ENCODE data around the gene USP47.

USP47 gene

GRCh38 chr11:11895672-11896071 is 53.9 kb downstream of the USP47 start:
- H3K36me3 ChIP-seq: peaks cover 20% of the 10 kb centered on the region
- no peaks in the 10 kb centered on the region for H3K27me3 ChIP-seq (ENCODE audit: insufficient read depth, low read depth, severe bottlenecking)
- no peak overlapping the region for H3K27ac ChIP-seq
- H3K9me3 ChIP-seq (ENCODE audit: severe bottlenecking): no peaks in the 10 kb centered on the region
- no peak for DNase-seq
- TF ChIP-seq, protein P1, sequence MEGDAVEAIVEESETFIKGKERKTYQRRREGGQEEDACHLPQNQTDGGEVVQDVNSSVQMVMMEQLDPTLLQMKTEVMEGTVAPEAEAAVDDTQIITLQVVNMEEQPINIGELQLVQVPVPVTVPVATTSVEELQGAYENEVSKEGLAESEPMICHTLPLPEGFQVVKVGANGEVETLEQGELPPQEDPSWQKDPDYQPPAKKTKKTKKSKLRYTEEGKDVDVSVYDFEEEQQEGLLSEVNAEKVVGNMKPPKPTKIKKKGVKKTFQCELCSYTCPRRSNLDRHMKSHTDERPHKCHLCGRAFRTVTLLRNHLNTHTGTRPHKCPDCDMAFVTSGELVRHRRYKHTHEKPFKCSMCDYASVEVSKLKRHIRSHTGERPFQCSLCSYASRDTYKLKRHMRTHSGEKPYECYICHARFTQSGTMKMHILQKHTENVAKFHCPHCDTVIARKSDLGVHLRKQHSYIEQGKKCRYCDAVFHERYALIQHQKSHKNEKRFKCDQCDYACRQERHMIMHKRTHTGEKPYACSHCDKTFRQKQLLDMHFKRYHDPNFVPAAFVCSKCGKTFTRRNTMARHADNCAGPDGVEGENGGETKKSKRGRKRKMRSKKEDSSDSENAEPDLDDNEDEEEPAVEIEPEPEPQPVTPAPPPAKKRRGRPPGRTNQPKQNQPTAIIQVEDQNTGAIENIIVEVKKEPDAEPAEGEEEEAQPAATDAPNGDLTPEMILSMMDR (IDR thresholded peaks at IDR 0.05; ENCODE audit: low read depth, low read length): no peak
- no peak overlapping the region for H3K4me3 ChIP-seq (ENCODE audit: low read depth, low read length)

- no peaks in the 10 kb centered on the region for H3K27me3 ChIP-seq (ENCODE audit: insufficient read depth, low read depth, severe bottlenecking)
- no peak overlapping the region for H3K27ac ChIP-seq
- peaks cover 16% of the 10 kb centered on the region for H3K36me3 ChIP-seq
- no peak for DNase-seq
- H3K9me3 ChIP-seq (ENCODE audit: severe bottlenecking): no peaks in the 10 kb centered on the region
- TF ChIP-seq, protein P1 (IDR thresholded peaks at IDR 0.05; ENCODE audit: low read depth, low read length): no peak
- no peak overlapping the region for H3K4me3 ChIP-seq (ENCODE audit: low read depth, low read length)
Measured at GRCh38 chr11:11898648-11899047, 56.9 kb downstream of the USP47 start.

DNA sequence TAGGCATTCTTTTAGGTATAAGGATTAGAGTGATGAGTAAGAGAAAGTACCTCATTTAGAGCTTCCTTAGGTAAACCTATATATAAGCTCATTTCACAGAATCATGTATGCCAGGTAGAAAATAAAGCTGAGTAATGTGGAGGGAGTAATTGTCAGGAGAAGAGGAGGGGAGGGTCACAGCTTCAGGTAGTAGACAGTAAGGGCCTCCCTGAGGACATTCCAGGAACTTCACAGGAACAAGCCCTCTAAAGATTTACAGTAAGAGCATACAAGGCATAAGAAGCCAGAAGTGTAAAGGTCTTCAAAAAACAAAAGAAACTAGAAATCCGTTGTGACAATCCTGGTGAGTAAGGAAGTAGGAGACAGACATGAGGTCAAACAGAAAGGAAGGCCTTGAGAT is 57.6 kb downstream of the USP47 start:
- Histone ChIP-seq H3K9me3 (ENCODE audit: severe bottlenecking) (no peaks in the 10 kb centered on the region), H3K27me3 (ENCODE audit: insufficient read depth, low read depth, severe bottlenecking) (no peaks in the 10 kb centered on the region), H3K36me3 (peaks cover 16% of the 10 kb centered on the region), H3K27ac (no peak overlapping the region), H3K4me3 (ENCODE audit: low read depth, low read length) (no peak overlapping the region)
- DNase-seq: no peak
- TF ChIP-seq, protein P1 (IDR thresholded peaks at IDR 0.05; ENCODE audit: low read depth, low read length): no peak

DNA sequence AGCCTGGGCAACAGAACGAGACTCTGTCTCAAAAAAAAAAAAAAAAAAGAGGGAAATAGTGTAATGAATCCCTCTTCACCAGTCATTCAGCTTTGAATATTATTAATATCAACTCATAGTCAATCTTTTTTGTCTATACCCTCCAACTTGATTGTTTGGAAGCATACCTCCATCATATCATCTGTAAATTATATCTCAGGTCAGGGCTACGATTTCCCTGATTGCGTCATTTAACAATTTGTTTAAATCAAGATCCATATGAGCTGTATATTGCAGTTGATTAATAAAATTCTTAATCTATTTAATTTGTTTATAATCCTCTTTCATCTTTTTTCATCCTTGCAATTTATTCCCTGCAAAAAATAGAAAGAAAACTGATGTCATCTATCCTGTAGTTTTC is 60.2 kb downstream of the USP47 start:
- Histone ChIP-seq H3K4me3 (ENCODE audit: low read depth, low read length) (no peak overlapping the region), H3K9me3 (ENCODE audit: severe bottlenecking) (no peaks in the 10 kb centered on the region), H3K36me3 (peaks cover 20% of the 10 kb centered on the region), H3K27me3 (ENCODE audit: insufficient read depth, low read depth, severe bottlenecking) (no peaks in the 10 kb centered on the region), H3K27ac (no peak overlapping the region)
- TF ChIP-seq, protein P1 (IDR thresholded peaks at IDR 0.05; ENCODE audit: low read depth, low read length): no peak
- DNase-seq: no peak

- no peaks in the 10 kb centered on the region for H3K27me3 ChIP-seq (ENCODE audit: insufficient read depth, low read depth, severe bottlenecking)
- no peak overlapping the region for H3K27ac ChIP-seq
- TF ChIP-seq, protein P1 (IDR thresholded peaks at IDR 0.05; ENCODE audit: low read depth, low read length): no peak
- H3K4me3 ChIP-seq (ENCODE audit: low read depth, low read length): no peak overlapping the region
- no peaks in the 10 kb centered on the region for H3K9me3 ChIP-seq (ENCODE audit: severe bottlenecking)
- peaks cover 20% of the 10 kb centered on the region for H3K36me3 ChIP-seq
- DNase-seq: no peak
Measured at GRCh38 chr11:11909727-11910126, 68.0 kb downstream of the USP47 start.

DNA sequence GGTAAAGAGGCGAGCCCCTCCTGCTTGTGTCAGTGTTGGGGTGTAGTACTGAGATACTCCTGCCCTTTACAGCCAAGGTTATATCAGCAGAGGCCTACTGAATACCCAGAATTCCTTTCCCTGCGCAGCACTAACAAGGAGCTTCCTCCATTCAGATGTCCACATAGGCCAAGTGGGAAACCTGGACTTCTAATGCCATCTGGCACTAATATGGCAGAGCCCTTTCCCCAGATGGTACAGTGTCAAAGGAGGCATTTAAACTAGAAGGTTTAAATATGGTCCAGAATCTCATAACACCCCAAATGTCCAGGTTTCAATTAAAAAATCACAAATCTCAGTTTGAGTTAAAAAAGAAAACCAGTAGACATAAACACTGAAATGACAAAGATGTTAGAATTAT is 68.8 kb downstream of the USP47 start:
- peaks cover 16% of the 10 kb centered on the region for H3K36me3 ChIP-seq
- H3K27me3 ChIP-seq (ENCODE audit: insufficient read depth, low read depth, severe bottlenecking): no peaks in the 10 kb centered on the region
- TF ChIP-seq, protein P1 (IDR thresholded peaks at IDR 0.05; ENCODE audit: low read depth, low read length): no peak
- H3K9me3 ChIP-seq (ENCODE audit: severe bottlenecking): no peaks in the 10 kb centered on the region
- no peak overlapping the region for H3K27ac ChIP-seq
- no peak for DNase-seq
- H3K4me3 ChIP-seq (ENCODE audit: low read depth, low read length): no peak overlapping the region

All from WERI-Rb-1 (cell line).